ENCODE results near the gene PLPPR1. TPM values are rescaled to one million over a fixed set of nuclear protein-coding genes. Genes with fewer than 3 reads are reported as not detected.

PLPPR1 gene
- total and polyA plus RNA-seq, 2 experiments from 2014 or later = 1.3 to 3.7 TPM

GRCh38 chr9:101324245-101324804 is 295.8 kb downstream of the PLPPR1 start (continued):
- TF ChIP-seq REST (IDR thresholded peaks at IDR 0.05; ENCODE audit: unreplicated experiment) (no peak), EZH2 (IDR thresholded peaks at IDR 0.05; ENCODE audit: low read depth, unreplicated experiment) (no peak), JUNB (IDR thresholded peaks at IDR 0.05; ENCODE audit: unreplicated experiment) (no peak)

- no peak overlapping the region for H3K27ac ChIP-seq (ENCODE audit: low read depth)
- H3K4me1 Mint-ChIP-seq = peaks cover 19% of the 10 kb centered on the region
- no peaks in the 10 kb centered on the region for H3F3A ChIP-seq (replicated peaks; ENCODE audit: low read depth)
- H3K9me3 Mint-ChIP-seq = peaks cover 8% of the 10 kb centered on the region
- no peak overlapping the region for H3K27ac Mint-ChIP-seq
- H3K27me3 Mint-ChIP-seq (ENCODE audit: insufficient read depth, low read depth, poor library complexity) = peaks cover 2% of the 10 kb centered on the region
- TF ChIP-seq EZH2phosphoT487 (IDR thresholded peaks at IDR 0.05; ENCODE audit: unreplicated experiment) = no peak
- TF ChIP-seq ZNF331 (CRISPR knock-in tag; IDR thresholded peaks at IDR 0.05; ENCODE audit: low read depth) = no peak
- TF ChIP-seq CREB1 (CRISPR knock-in tag; IDR thresholded peaks at IDR 0.05; ENCODE audit: low read depth) = no peak
- ATAC-seq = no peak
- no peaks in the 10 kb centered on the region for H3K27me3 ChIP-seq (ENCODE audit: insufficient read depth)
- no peaks in the 10 kb centered on the region for H3K36me3 ChIP-seq (ENCODE audit: insufficient read depth)
- no peak for DNase-seq (ENCODE audit: low spot score)
- no peak overlapping the region for H3K4me3 Mint-ChIP-seq
- no peak overlapping the region for H3K4me3 ChIP-seq
- H3K79me2 ChIP-seq (replicated peaks; ENCODE audit: insufficient read depth) = no peaks in the 10 kb centered on the region
- no peaks in the 10 kb centered on the region for H4K20me1 ChIP-seq (replicated peaks; ENCODE audit: insufficient read depth)
- H3K9me2 ChIP-seq (ENCODE audit: insufficient read depth) = no peaks in the 10 kb centered on the region
- no peak overlapping the region for H3K4me2 ChIP-seq
- H3K36me3 Mint-ChIP-seq (ENCODE audit: low read depth) = peaks cover 7% of the 10 kb centered on the region; the same call in 2 of the 3 replicates
- H2AFZ ChIP-seq = no peak overlapping the region
- H3K4me1 ChIP-seq (ENCODE audit: insufficient read depth) = peaks cover 10% of the 10 kb centered on the region; the same call in 1 of the 2 replicates
Measured at GRCh38 chr9:101325053-101325452, 296.5 kb downstream of the PLPPR1 start.

GRCh38 chr9:101326035-101326434 is 297.5 kb downstream of the PLPPR1 start:
- H3K27ac Mint-ChIP-seq = peak overlapping the region; percentile 79
- no peak overlapping the region for H3K4me3 Mint-ChIP-seq

More at GRCh38 chr9:101326035-101326434, 297.5 kb downstream of the PLPPR1 start:
- Histone ChIP-seq H3K79me2 (replicated peaks; ENCODE audit: insufficient read depth) (no peaks in the 10 kb centered on the region), H3F3A (replicated peaks; ENCODE audit: low read depth) (no peaks in the 10 kb centered on the region), H3K27me3 (ENCODE audit: insufficient read depth) (no peaks in the 10 kb centered on the region), H3K4me3 (no peak overlapping the region), H3K4me1 (ENCODE audit: insufficient read depth) (peaks cover 10% of the 10 kb centered on the region; the same call in 1 of the 2 replicates), H3K4me2 (peak overlapping the region; percentile 60; the same call in 1 of the 2 replicates), H3K9me2 (ENCODE audit: insufficient read depth) (no peaks in the 10 kb centered on the region), H3K36me3 (ENCODE audit: insufficient read depth) (no peaks in the 10 kb centered on the region), H3K27ac (ENCODE audit: low read depth) (peak overlapping the region; percentile 65), H4K20me1 (replicated peaks; ENCODE audit: insufficient read depth) (no peaks in the 10 kb centered on the region), H2AFZ (peak overlapping the region; percentile 34; the same call in 1 of the 2 replicates)
- Mint-ChIP-seq H3K27me3 (ENCODE audit: insufficient read depth, low read depth, poor library complexity) (peaks cover 2% of the 10 kb centered on the region), H3K9me3 (peaks cover 8% of the 10 kb centered on the region), H3K4me1 (peaks cover 19% of the 10 kb centered on the region), H3K36me3 (ENCODE audit: low read depth) (peaks cover 7% of the 10 kb centered on the region; the same call in 2 of the 3 replicates)
- TF ChIP-seq STAT1 (IDR thresholded peaks at IDR 0.05; ENCODE audit: unreplicated experiment) = no peak
- no peak for TF ChIP-seq CREB1 (CRISPR knock-in tag; IDR thresholded peaks at IDR 0.05; ENCODE audit: low read depth)
- no peak for TF ChIP-seq EZH2phosphoT487 (IDR thresholded peaks at IDR 0.05; ENCODE audit: unreplicated experiment)
- no peak for TF ChIP-seq NANOG (IDR thresholded peaks at IDR 0.05; ENCODE audit: borderline replicate concordance)
- TF ChIP-seq CTCF (conservative IDR thresholded peaks at IDR 0.05; ENCODE audit: low read depth in 2 of 2) = no peak
- TF ChIP-seq JUNB (IDR thresholded peaks at IDR 0.05; ENCODE audit: unreplicated experiment) = no peak
- TF ChIP-seq EZH2 (IDR thresholded peaks at IDR 0.05; ENCODE audit: low read depth, unreplicated experiment) = no peak
- DNase-seq (ENCODE audit: low spot score) (no peak), ATAC-seq (peak; percentile 32; the same call in 2 of the 3 replicates)

Measured in GM23338 (cell line).